ENCODE measurements around the gene C9orf40.

Gene C9orf40

GRCh38 chr9:74946686-74947085 is 6.0 kb downstream of the C9orf40 start:
- no peak for TF ChIP-seq CTCF (IDR thresholded peaks at IDR 0.05; ENCODE audit: low read depth, low read length)
- H3K4me3 ChIP-seq (ENCODE audit: low read depth, low read length) = no peak overlapping the region

GRCh38 chr9:74942801-74943200 is 9.9 kb downstream of the C9orf40 start:
- no peak overlapping the region for H3K4me3 ChIP-seq (ENCODE audit: low read depth, low read length)
- TF ChIP-seq CTCF (IDR thresholded peaks at IDR 0.05; ENCODE audit: low read depth, low read length) = no peak

- H3K4me3 ChIP-seq (ENCODE audit: low read depth, low read length) = no peak overlapping the region
Measured at GRCh38 chr9:74940600-74940999, 12.1 kb downstream of the C9orf40 start.

GRCh38 chr9:74935008-74935407 is 17.7 kb downstream of the C9orf40 start:
- H3K4me3 ChIP-seq (ENCODE audit: low read depth, low read length) = no peak overlapping the region
- TF ChIP-seq CTCF (IDR thresholded peaks at IDR 0.05; ENCODE audit: low read depth, low read length) = no peak

More at GRCh38 chr9:74940600-74940999, 12.1 kb downstream of the C9orf40 start:
- TF ChIP-seq CTCF (IDR thresholded peaks at IDR 0.05; ENCODE audit: low read depth, low read length) = no peak

GRCh38 chr9:74921737-74922136 is 31.0 kb downstream of the C9orf40 start:
- no peak overlapping the region for H3K4me3 ChIP-seq (ENCODE audit: low read depth, low read length)
- no peak for TF ChIP-seq CTCF (IDR thresholded peaks at IDR 0.05; ENCODE audit: low read depth, low read length)

GRCh38 chr9:74920944-74921626 is 31.6 kb downstream of the C9orf40 start:
- H3K4me3 ChIP-seq (ENCODE audit: low read depth, low read length) = no peak overlapping the region
- TF ChIP-seq CTCF (IDR thresholded peaks at IDR 0.05; ENCODE audit: low read depth, low read length) = no peak

GRCh38 chr9:74910036-74910435 is 42.7 kb downstream of the C9orf40 start:
- TF ChIP-seq CTCF (IDR thresholded peaks at IDR 0.05; ENCODE audit: low read depth, low read length) = no peak
- H3K4me3 ChIP-seq (ENCODE audit: low read depth, low read length) = no peak overlapping the region

Measured in WI38 (cell line).